IPS-15b (cell line): Measurements from ENCODE around the gene IZUMO1.

Experiments
- H3K27me3 ChIP-seq: one replicate; pipeline ENCODE4 v1.6.1; 2013; ENCODE audit warnings: low read length; ENCODE audit not compliant: control insufficient read depth, insufficient read depth
- H3K36me3 ChIP-seq: one replicate; pipeline ENCODE4 v1.6.1; 2013; ENCODE audit warnings: low read length; ENCODE audit not compliant: control insufficient read depth, insufficient read depth
- H3K4me1 ChIP-seq: one replicate; pipeline ENCODE4 v1.6.1; 2013; ENCODE audit warnings: mild to moderate bottlenecking, low read length; ENCODE audit not compliant: control insufficient read depth, insufficient read depth
- H3K4me3 ChIP-seq: one replicate; pipeline ENCODE4 v1.5.1; 2013; ENCODE audit warnings: low read depth, low read length
- H3K9ac ChIP-seq: one replicate; pipeline ENCODE4 v1.6.1; 2013; ENCODE audit warnings: low read depth, mild to moderate bottlenecking, low read length
- H3K9me3 ChIP-seq: one replicate; pipeline ENCODE4 v1.6.1; 2013; ENCODE audit warnings: mild to moderate bottlenecking, low read length; ENCODE audit not compliant: control insufficient read depth, insufficient read depth

Gene IZUMO1

GRCh38 chr19:48756212-48756611 lies 9.5 kb upstream of the IZUMO1 start:
- H3K9ac ChIP-seq = no peak overlapping the region
- no peaks in the 10 kb centered on the region for H3K27me3 ChIP-seq

GRCh38 chr19:48755787-48756186 lies 9.1 kb upstream of the IZUMO1 start:
- Histone ChIP-seq H3K9ac (no peak overlapping the region), H3K27me3 (no peaks in the 10 kb centered on the region), H3K4me3 (no peak overlapping the region), H3K4me1 (peaks cover 8% of the 10 kb centered on the region), H3K36me3 (peaks cover 6% of the 10 kb centered on the region), H3K9me3 (no peaks in the 10 kb centered on the region)

More at GRCh38 chr19:48756212-48756611, 9.5 kb upstream of the IZUMO1 start:
- no peak overlapping the region for H3K4me3 ChIP-seq
- H3K9me3 ChIP-seq = no peaks in the 10 kb centered on the region
- H3K36me3 ChIP-seq = peaks cover 2% of the 10 kb centered on the region
- peaks cover 5% of the 10 kb centered on the region for H3K4me1 ChIP-seq

DNA sequence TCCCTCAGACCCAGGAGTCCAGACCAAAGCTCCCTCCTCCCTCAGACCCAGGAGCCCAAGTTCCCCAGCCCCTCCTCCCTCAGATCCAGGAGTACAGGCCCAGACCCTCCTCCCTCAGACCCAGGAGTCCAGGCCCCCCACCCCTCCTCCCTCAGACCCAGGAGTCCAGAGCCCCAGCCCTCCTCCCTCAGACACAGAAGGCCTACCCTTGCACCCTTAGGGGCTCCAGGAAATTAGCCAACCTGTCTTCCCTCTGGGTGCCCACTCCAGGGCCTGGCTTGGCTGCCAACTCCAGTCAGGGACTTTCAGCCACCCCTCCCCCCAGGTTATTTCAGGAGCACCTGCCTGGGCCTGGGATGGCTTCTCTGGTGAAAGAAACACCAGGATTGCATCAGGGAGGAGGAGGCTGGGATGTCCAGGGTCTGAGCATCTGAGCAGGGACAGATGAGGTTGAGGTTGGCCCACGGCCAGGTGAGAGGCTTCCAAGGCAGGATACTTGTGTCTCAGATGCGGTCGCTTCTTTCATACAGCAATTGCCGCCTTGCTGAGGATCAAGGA lies 8.5 kb upstream of the IZUMO1 start, which contains the start of gene FGF21:
FGF21 (plus strand) TSS at position 441 of the 558 bp plus-strand sequence. CDS start 713 bp downstream, outside the sequence.
- Histone ChIP-seq H3K9ac (peak within 1 kb of the TSS; percentile 24), H3K4me1 (peaks cover 8% of the 10 kb centered on the region), H3K4me3 (no peak within 1 kb of the TSS), H3K36me3 (peaks cover 12% of the 10 kb centered on the region), H3K9me3 (no peaks in the 10 kb centered on the region), H3K27me3 (no peaks in the 10 kb centered on the region)

DNA sequence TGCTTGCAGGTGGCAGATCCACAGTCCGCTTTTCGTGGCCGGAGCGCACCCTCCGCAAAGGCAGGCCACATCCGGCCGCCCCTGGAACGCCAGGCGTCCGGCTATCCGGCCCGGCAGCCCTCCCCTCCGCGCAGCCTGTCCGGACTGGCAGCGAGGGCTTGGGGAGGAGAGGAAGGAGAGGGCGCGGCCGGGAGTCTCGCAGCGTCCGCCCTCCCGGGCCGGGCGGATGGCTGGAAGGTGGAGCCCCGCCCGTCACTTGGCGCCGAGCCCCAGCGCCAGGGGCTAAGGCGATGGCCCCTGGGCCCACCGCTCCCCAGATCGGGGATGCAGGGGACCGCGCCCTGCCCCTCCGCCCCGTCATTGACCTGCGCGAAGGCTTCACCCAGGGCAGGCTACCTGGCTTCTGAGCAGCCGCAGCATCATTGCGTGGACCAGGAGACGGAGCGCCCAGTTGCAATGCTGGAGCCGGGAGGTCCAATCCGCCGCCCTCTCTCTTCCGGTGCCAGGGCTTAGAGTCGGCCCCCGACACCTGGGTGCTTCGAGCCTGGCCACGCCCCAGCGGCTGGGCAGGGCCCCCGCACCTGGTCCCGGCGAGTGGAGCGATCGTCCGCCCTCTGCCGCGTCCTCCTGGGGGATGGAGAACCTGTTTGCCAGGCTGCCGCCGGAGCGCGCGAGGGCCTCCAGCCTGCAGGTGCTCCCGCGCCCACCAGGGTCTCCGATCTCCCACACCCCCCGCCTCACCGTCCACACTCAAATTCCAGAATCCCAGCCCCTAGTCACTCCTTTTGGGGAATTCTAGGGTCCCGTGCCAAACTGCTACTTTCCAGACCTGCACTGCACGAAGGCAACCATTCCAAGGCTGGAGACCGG lies 6.0 kb upstream of the IZUMO1 start, which contains the start of gene FUT1:
FUT1 (minus strand) TSS at position 146 of the 870 bp plus-strand sequence. CDS start 1,360 bp downstream, outside the sequence.
- Histone ChIP-seq H3K9me3 (no peaks in the 10 kb centered on the region), H3K27me3 (no peaks in the 10 kb centered on the region), H3K4me1 (peaks cover 8% of the 10 kb centered on the region), H3K36me3 (peaks cover 18% of the 10 kb centered on the region), H3K9ac (peak within 1 kb of the TSS; percentile 70), H3K4me3 (peak within 1 kb of the TSS; percentile 92)

- no peaks in the 10 kb centered on the region for H3K27me3 ChIP-seq
- peak overlapping the region; percentile 70 for H3K9ac ChIP-seq
- H3K4me3 ChIP-seq = peak overlapping the region; percentile 92
These were observed 5.3 kb upstream of the IZUMO1 start for GRCh38 chr19:48751845-48752495.

DNA sequence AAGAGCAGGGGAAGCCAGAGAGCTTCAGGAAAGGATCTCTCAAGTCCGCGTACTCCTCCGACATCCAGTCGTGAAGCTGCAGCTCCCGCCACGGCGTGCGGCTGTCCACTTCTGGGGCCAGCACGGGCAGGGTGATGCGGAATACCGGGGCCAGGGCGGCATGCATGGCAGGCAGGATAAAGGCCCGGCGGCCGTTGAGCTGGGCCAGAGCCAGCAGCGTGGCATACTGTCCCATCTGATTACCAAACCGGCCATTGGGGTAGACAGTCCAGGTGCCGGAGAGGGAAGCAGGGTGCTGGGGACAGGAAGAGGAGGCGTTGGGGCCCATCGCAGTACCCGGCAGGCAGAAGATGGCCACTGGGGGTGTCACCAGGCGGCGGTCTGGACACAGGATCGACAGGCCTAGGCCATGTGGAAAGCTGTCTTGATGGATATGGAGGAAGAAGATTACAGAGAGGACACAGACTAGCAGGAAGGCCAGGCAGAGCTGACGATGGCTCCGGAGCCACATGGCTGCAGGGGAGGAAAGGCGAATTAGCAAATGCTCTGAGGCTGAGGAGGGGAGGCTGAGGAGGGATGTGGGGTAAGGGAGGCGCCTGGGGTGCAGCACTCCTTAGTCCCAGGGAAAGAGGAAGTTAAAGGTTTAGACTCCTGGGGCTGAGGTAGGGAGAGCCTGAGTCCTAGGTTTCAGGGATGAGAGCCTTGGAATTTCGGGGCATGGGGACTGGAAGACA lies 4.2 kb upstream of the IZUMO1 start:
- Histone ChIP-seq H3K36me3 (peaks cover 18% of the 10 kb centered on the region), H3K4me1 (peaks cover 10% of the 10 kb centered on the region), H3K27me3 (no peaks in the 10 kb centered on the region), H3K4me3 (no peak overlapping the region), H3K9me3 (no peaks in the 10 kb centered on the region), H3K9ac (no peak overlapping the region)

More at GRCh38 chr19:48751845-48752495, 5.3 kb upstream of the IZUMO1 start:
- Histone ChIP-seq H3K4me1 (peaks cover 8% of the 10 kb centered on the region), H3K36me3 (peaks cover 18% of the 10 kb centered on the region), H3K9me3 (no peaks in the 10 kb centered on the region)

GRCh38 chr19:48750351-48750750 lies 3.6 kb upstream of the IZUMO1 start:
- Histone ChIP-seq H3K9ac (no peak overlapping the region), H3K36me3 (peaks cover 18% of the 10 kb centered on the region), H3K9me3 (no peaks in the 10 kb centered on the region), H3K4me1 (peaks cover 9% of the 10 kb centered on the region), H3K4me3 (no peak overlapping the region), H3K27me3 (no peaks in the 10 kb centered on the region)

DNA sequence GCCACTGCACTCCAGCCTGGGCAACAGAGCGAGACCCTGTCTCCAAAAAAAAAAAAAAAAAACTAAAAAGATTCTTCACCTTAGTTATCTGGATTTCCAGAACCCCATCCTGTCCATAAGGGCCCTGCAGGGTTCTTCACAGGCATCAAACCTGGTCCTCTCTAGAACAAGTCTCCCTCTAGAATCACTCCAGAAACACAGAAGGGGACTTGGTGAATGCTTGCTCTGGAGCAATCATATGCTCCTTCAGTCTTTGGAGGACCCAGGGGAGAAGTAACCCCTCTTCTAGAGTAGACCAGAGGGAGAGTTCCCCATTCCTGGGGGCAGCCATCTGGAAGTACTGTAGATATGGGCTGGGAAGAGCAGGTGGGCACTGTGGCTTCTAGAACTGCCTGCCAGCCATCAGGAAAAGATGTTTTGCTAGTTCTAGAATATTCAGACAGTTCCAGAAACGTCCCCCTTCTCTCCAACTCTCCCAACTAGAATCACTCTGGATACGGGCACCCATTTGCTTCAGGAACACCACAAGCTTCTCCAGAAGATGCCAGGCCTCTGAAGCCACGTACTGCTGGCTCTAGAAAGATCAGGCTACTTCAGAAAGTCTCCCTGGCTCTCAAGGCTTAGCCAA lies 3.0 kb upstream of the IZUMO1 start:
- Histone ChIP-seq H3K27me3 (no peaks in the 10 kb centered on the region), H3K36me3 (peaks cover 18% of the 10 kb centered on the region), H3K4me3 (no peak overlapping the region), H3K9ac (no peak overlapping the region), H3K9me3 (no peaks in the 10 kb centered on the region), H3K4me1 (peaks cover 9% of the 10 kb centered on the region)

DNA sequence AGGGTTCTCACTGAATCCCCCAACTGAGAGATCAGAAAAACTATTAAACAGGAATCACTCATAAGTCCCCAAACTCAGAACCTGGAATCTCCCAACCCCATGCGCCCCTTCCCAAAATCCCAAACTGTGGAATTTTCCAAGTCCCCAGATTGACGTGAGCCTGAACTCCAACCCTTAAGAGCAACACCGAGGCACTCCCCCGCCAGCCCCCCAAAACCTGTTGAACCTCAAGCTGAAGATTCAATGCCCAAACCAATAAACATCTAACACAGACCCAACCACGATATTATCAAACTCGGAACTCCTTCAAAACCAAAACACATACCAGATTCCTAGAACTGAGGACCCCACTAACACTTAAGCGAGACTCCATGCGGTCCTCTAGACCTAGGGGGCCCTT lies 599 bp downstream of the IZUMO1 start:
- Histone ChIP-seq H3K36me3 (peaks cover 15% of the 10 kb centered on the region), H3K4me3 (peak overlapping the region; percentile 55), H3K9ac (no peak overlapping the region), H3K4me1 (peaks cover 6% of the 10 kb centered on the region), H3K9me3 (no peaks in the 10 kb centered on the region), H3K27me3 (no peaks in the 10 kb centered on the region)

GRCh38 chr19:48745208-48745995 lies 1.3 kb downstream of the IZUMO1 start:
- H3K27me3 ChIP-seq = peaks cover 5% of the 10 kb centered on the region
- H3K9ac ChIP-seq = no peak overlapping the region
- H3K4me3 ChIP-seq = peak overlapping the region; percentile 9
- peaks cover 8% of the 10 kb centered on the region for H3K36me3 ChIP-seq
- H3K4me1 ChIP-seq = peaks cover 9% of the 10 kb centered on the region
- no peaks in the 10 kb centered on the region for H3K9me3 ChIP-seq
